ENCODE data around the gene LTBP4.
"Not testable (repeated sequence)": the region's sequence is repeated elsewhere in the genome, so short reads cannot be mapped to it uniquely, and the experiment has no call there.

The LTBP4 gene

DNA sequence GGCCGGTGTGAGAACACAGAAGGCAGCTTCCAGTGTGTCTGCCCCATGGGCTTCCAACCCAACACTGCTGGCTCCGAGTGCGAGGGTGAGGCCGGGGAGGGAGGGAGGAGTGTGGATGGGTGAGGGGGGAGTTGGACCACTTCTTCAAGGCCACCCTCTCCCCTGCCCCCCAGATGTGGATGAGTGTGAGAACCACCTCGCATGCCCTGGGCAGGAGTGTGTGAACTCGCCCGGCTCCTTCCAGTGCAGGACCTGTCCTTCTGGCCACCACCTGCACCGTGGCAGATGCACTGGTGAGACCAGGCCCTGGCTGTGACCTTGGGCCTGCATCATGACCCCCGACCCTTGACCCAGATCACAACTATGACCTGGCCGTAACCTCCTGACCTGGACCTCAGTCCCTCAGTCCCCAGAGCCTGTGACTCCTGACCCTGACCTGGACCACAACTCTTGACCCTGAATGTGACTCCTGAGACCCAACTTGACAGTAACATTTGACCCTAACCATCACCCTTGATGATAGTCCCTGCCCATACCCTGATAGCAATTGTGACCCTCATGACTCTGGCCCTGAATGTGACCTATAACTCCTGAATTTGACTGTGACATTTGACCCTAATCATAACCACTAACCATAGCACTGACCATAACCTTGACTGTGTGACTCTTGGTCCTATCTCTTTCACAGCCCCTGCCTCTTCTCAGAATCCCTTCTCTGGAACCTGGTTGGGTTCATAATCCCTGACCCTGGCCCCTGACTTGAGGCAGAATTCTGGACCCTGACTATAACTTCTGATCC, 10.9 kb downstream of the LTBP4 start:
- no peak for DNase-seq (ENCODE audit: low spot score)

- DNase-seq (ENCODE audit: low spot score): no peak
These were observed 11.9 kb downstream of the LTBP4 start for GRCh38 chr19:40612831-40613689.

DNA sequence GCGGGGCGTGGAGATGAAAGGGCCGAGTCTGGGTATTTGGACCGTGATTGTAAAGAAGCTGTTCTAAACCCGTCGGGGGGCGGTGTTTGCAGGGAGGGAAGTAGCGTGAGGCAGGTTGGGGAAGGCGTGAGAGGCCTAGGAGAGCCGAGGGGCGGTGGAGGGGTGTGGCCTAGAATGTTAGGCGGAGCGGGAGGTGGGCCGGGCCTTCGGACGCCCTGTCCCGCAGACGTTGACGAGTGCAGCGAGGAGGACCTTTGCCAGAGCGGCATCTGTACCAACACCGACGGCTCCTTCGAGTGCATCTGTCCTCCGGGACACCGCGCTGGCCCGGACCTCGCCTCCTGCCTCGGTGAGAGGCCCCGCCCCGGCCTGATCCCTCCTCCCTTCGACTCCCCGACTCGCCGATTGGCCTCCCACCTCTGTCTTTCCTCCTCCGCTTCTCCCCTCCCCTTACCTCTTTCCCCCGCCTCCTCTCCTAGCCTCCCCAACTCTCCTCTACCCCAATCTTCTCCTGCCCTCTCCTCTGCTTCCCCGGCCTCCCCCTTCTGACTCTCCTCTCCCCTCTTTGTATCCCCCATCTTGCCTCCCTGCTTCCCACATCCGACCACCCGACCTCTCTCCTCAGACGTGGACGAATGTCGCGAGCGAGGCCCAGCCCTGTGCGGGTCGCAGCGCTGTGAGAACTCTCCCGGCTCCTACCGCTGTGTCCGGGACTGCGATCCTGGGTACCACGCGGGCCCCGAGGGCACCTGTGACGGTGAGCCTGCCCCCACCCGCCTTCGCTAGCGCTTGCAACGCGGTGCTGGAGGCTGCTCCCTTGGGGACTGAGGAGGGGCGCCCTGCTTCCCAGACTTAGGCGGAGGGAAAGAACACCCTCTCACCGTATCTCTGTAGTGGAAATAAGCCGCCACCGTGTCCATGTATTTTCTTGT, 12.8 kb downstream of the LTBP4 start:
- DNase-seq (ENCODE audit: low spot score): peak; percentile 10

DNA sequence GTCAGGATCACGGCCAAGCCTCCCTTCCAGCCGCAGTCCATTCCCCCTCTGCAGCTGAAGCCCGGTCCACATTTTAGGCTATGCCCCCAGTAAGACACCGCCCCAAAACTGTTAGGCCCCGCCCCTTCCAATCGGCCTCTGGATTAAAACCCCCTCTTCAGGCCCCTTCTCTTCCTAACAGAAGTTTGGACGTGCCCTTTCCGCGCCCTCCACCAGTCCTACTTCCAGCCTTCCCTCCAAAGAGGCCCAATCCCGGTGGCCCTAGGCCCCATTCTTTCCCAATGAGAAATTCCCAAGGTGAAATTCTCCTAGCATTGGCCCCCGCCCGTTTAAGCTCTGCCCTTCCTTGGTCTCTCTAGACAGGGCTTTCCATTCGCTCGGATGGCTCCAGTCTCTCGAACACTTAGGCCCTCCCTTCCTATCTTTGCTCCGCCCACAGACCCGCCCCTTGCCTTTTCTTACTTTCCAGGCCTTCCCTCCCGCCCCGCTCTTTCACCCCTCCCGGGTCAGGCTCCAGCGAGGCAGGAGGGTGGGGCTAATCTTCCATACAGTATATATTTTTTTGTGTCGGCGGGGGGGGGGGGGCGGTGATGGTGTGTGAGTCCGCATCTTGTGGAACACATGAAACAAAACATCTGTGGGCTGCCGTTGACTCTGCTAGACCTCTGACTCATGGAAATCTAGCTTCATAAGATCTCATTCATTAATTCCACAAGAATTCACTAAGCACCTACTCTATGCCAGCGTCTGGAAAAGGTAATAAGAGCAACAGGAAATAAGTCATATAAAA, 13.6 kb downstream of the LTBP4 start:
- DNase-seq (ENCODE audit: low spot score): peak; percentile 70

GRCh38 chr19:40616178-40616577, 15.0 kb downstream of the LTBP4 start:
- no peak for DNase-seq (ENCODE audit: low spot score)

DNA sequence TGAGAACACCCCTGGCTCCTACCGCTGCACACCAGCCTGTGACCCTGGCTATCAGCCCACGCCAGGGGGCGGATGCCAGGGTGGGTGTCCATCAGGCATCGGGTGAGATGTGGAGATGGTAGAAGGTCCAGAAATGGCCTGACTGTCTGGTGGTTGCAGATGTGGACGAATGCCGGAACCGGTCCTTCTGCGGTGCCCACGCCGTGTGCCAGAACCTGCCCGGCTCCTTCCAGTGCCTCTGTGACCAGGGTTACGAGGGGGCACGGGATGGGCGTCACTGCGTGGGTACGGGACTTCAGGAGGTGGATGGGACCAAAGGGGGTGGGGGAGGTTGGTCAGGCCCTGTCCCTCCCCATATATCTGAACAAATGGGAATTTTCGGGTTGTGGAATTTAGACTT, 15.8 kb downstream of the LTBP4 start:
- no peak for DNase-seq (ENCODE audit: low spot score)

DNA sequence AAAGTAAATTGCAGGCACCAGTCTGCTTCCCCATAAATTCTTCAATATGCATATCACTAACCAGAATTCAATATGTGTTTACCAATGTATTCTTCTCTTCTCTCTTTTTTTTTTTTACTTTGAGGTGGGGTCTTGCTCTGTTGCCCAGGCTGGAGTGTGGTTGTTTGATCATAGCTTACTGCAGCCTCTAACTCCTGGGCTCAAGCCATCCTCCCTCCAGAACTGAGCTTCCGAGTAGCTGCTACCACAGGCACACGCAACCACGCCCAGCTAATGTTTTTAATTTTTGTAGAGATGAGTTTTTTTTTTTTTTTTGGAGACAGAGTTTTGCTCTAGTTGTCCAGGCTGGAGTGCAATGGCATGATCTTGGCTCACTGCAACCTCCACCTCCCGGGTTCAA, 16.8 kb downstream of the LTBP4 start:
- no peak for DNase-seq (ENCODE audit: low spot score)

- no peak for DNase-seq (ENCODE audit: low spot score)
These were observed 18.4 kb downstream of the LTBP4 start for GRCh38 chr19:40619333-40620160.

- DNase-seq (ENCODE audit: low spot score): no peak
These were observed 19.0 kb downstream of the LTBP4 start for GRCh38 chr19:40620161-40620485.

GRCh38 chr19:40621283-40621682, 20.1 kb downstream of the LTBP4 start:
- no peak for DNase-seq (ENCODE audit: low spot score)

DNA sequence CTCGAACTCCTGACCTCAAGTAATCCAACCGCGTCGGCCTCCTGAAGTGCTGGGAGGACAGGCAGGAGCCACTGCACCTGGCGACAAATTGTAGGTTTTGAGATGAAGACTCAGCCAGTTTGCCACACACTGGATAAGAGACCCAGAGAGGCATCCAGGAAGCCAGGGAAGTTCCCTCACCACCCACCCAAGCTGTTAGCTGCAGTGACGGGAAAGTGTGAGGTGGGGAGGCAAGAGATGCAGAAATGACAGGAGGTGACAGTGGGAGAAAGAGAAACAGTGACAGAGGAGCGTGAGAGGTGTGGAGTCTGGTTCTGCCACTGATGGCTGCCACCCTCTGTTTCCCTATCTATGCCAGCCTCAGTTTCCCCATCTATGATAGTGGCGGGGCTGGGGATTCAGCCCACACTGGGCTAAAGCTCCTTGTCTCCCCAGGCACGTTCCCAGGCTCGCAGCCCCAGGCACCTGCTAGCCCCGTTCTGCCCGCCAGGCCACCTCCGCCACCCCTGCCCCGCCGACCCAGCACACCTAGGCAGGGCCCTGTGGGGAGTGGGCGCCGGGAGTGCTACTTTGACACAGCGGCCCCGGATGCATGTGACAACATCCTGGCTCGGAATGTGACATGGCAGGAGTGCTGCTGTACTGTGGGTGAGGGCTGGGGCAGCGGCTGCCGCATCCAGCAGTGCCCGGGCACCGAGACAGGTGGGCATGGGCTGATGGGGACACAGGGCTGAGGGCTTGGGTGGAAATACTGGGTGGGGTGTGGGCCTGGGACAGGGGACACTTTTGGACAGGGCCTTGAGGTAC, 21.0 kb downstream of the LTBP4 start:
- DNase-seq (ENCODE audit: low spot score): no peak

DNA sequence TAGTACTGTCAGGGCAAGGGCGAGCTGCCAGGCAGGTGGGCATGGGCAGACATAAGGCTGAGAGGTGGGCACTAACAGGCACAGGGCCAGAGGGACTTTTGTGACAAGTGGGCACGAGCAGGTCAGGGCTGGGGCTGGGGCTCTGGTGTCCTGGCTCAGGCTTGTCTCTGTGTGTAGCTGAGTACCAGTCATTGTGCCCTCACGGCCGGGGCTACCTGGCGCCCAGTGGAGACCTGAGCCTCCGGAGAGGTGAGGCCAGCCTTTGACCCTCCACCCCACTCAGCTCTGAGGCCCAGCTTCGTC, 21.6 kb downstream of the LTBP4 start:
- DNase-seq (ENCODE audit: low spot score): no peak

DNA sequence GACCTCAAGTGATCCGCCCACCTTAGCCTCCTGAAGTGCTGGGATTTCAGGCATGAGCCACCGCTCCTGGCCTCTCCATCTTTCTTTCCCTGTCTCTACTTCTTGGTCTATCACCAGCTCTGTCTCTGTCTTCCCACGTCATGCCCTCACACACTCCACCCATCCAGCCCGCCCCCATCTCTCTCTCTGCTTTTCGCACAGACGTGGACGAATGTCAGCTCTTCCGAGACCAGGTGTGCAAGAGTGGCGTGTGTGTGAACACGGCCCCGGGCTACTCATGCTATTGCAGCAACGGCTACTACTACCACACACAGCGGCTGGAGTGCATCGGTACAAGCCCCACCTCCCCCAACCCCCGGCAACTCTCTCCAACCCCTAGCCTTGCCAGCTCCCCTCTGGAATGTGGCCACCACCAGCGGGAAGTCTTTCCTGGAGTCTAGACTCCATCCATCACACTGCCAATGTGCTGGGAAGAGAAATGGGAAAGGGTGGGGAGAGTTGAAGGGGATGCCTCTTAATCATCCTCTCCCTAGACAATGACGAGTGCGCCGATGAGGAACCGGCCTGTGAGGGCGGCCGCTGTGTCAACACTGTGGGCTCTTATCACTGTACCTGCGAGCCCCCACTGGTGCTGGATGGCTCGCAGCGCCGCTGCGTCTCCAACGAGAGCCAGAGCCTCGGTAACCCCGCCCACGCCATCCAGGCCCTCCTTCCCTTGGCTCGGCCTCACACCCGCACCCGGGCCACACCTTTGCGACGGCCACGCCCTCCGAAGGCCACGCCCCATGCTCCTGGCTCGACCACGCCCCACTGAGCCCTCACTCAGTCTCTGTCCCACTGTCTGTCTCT, 22.5 kb downstream of the LTBP4 start:
- peak; percentile 33 for DNase-seq (ENCODE audit: low spot score)

- not testable (repeated sequence) for DNase-seq (ENCODE audit: low spot score)
These were observed 23.4 kb downstream of the LTBP4 start for GRCh38 chr19:40624369-40625153.

DNA sequence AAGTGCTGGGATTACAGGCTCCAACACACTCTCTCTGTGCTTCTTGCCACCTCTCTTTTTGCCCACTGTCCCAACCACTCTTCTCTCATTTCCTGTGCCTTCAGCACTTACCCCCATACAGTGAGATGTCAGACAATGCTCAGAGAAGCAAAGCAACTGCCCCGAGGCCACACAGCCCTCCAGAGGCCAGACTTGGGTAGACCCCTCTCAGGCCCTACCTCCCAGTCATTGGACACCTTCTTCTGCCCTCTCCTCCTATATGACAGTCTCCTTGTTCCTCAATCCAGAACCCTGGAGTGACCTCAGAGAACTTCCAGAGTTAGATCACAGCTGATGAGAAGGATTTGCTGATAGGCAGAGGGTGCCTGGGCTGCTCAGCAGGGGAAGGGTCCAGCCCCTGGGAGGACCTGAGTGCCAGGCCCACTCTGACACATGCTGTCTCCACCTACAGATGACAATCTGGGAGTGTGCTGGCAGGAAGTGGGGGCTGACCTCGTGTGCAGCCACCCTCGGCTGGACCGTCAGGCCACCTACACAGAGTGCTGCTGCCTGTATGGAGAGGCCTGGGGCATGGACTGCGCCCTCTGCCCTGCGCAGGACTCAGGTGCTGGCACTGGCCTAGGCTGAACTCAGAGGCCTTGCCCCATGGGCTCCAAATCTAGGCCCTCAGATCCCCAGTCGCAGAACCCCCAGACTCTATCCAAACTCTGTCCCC, 24.4 kb downstream of the LTBP4 start:
- peak; percentile 22 for DNase-seq (ENCODE audit: low spot score)

DNA sequence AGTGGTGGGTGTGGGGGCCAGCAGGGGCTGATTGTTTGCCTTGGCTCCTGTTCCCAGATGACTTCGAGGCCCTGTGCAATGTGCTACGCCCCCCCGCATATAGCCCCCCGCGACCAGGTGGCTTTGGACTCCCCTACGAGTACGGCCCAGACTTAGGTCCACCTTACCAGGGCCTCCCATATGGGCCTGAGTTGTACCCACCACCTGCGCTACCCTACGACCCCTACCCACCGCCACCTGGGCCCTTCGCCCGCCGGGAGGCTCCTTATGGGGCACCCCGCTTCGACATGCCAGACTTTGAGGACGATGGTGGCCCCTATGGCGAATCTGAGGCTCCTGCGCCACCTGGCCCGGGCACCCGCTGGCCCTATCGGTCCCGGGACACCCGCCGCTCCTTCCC, 25.7 kb downstream of the LTBP4 start:
- DNase-seq (ENCODE audit: low spot score): no peak

- DNase-seq (ENCODE audit: low spot score): no peak
These were observed 26.5 kb downstream of the LTBP4 start for GRCh38 chr19:40627486-40628279.

Measured in kidney tubule cell (primary cell).